ENCODE data around the gene LPCAT1. TPM values are rescaled to one million over a fixed set of nuclear protein-coding genes. Genes with fewer than 3 reads are reported as not detected.
A peak's percentile ranks its signal among the peaks of the same experiment; 100 is the strongest.

The LPCAT1 gene
- total RNA-seq, 1 donor from 2014 or later, result 37.9 TPM

DNA sequence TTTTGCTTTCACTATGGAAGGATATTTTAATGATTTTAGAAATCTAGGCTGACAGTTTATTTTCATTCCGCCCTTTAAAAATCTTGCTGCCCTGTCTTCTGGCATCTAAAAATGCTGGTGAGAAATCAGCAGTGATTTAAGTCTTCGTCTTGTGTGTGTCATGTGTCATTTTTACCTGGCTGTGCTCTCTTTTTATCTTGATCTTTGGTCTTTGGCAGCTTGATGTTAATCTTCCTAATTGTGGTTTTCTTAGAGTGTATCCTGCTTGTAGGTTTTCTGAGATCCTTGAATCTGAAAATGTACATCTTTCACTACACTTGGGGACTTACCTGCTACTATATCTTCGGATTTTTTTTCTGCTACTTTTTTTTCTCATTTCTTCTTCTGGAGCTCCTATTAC, 11.9 kb upstream of the LPCAT1 start:
- TF ChIP-seq, protein P1, sequence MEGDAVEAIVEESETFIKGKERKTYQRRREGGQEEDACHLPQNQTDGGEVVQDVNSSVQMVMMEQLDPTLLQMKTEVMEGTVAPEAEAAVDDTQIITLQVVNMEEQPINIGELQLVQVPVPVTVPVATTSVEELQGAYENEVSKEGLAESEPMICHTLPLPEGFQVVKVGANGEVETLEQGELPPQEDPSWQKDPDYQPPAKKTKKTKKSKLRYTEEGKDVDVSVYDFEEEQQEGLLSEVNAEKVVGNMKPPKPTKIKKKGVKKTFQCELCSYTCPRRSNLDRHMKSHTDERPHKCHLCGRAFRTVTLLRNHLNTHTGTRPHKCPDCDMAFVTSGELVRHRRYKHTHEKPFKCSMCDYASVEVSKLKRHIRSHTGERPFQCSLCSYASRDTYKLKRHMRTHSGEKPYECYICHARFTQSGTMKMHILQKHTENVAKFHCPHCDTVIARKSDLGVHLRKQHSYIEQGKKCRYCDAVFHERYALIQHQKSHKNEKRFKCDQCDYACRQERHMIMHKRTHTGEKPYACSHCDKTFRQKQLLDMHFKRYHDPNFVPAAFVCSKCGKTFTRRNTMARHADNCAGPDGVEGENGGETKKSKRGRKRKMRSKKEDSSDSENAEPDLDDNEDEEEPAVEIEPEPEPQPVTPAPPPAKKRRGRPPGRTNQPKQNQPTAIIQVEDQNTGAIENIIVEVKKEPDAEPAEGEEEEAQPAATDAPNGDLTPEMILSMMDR (IDR thresholded peaks at IDR 0.05), result no peak
- Mint-ChIP-seq H3K36me3 (ENCODE audit: unreplicated experiment) (peaks cover 3% of the 10 kb centered on the region), H3K4me1 (ENCODE audit: unreplicated experiment) (peaks cover 15% of the 10 kb centered on the region), H3K9me3 (ENCODE audit: unreplicated experiment) (no peaks in the 10 kb centered on the region), H3K27ac (ENCODE audit: unreplicated experiment) (no peak overlapping the region), H3K4me3 (ENCODE audit: unreplicated experiment) (no peak overlapping the region), H3K27me3 (ENCODE audit: unreplicated experiment) (peaks cover 61% of the 10 kb centered on the region)
- DNase-seq (ENCODE audit: extremely low spot score, unreplicated experiment), result no peak

DNA sequence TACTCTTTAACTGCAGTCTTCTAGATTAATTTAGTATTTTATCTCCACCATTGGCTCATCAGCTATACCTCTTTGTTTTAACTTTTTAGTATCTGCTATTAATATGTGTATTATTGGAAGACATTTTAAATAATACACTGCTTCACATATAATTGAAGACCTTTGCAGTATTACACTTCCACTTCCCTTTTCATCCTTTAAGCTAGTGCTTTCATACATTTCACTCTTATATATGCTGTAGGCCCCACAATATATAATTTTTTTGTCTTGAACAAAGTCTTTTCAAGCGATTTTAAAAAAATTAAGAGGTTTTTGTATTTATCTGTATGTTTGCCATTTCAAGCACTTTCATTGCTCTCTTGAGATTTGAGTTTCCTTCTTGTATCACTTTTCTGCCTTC, 8.6 kb upstream of the LPCAT1 start:
- Mint-ChIP-seq H3K27ac (ENCODE audit: unreplicated experiment) (no peak overlapping the region), H3K9me3 (ENCODE audit: unreplicated experiment) (no peaks in the 10 kb centered on the region), H3K27me3 (ENCODE audit: unreplicated experiment) (peaks cover 85% of the 10 kb centered on the region), H3K4me3 (ENCODE audit: unreplicated experiment) (no peak overlapping the region), H3K4me1 (ENCODE audit: unreplicated experiment) (peaks cover 15% of the 10 kb centered on the region), H3K36me3 (ENCODE audit: unreplicated experiment) (peaks cover 3% of the 10 kb centered on the region)
- TF ChIP-seq, protein P1 (IDR thresholded peaks at IDR 0.05), result no peak
- DNase-seq (ENCODE audit: extremely low spot score, unreplicated experiment), result no peak

DNA sequence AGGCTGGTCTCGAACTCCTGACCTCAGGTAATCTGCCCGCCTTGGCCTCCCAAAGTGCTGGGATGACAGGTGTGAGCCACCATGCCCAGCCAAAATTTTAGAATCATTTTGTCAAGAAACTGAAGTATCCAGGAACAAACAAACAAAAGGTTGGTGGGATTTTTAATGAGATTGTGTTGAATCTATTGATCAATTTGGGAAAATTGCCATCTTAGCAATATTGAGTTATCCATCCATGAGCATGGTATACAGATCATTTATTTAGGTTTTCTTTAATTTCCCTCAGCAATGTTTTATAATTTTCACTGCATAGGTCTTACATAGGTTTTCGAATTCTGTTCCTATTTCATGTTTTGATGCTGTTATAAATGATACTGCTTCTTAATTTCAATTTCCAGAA, 5.7 kb upstream of the LPCAT1 start:
- Mint-ChIP-seq H3K4me1 (ENCODE audit: unreplicated experiment) (no peaks in the 10 kb centered on the region), H3K36me3 (ENCODE audit: unreplicated experiment) (no peaks in the 10 kb centered on the region), H3K4me3 (ENCODE audit: unreplicated experiment) (no peak overlapping the region), H3K27ac (ENCODE audit: unreplicated experiment) (no peak overlapping the region), H3K9me3 (ENCODE audit: unreplicated experiment) (no peaks in the 10 kb centered on the region), H3K27me3 (ENCODE audit: unreplicated experiment) (peaks cover 67% of the 10 kb centered on the region)
- TF ChIP-seq, protein P1 (IDR thresholded peaks at IDR 0.05), result no peak
- DNase-seq (ENCODE audit: extremely low spot score, unreplicated experiment), result peak; percentile 34

- peaks cover 55% of the 10 kb centered on the region for H3K27me3 Mint-ChIP-seq (ENCODE audit: unreplicated experiment)
- H3K27ac Mint-ChIP-seq (ENCODE audit: unreplicated experiment), result no peak overlapping the region
- H3K4me3 Mint-ChIP-seq (ENCODE audit: unreplicated experiment), result no peak overlapping the region
- DNase-seq (ENCODE audit: extremely low spot score, unreplicated experiment), result peak; percentile 54
- no peaks in the 10 kb centered on the region for H3K9me3 Mint-ChIP-seq (ENCODE audit: unreplicated experiment)
- H3K36me3 Mint-ChIP-seq (ENCODE audit: unreplicated experiment), result no peaks in the 10 kb centered on the region
- peaks cover 2% of the 10 kb centered on the region for H3K4me1 Mint-ChIP-seq (ENCODE audit: unreplicated experiment)
- TF ChIP-seq, protein P1 (IDR thresholded peaks at IDR 0.05), result no peak
Observed at GRCh38 chr5:1527533-1528205, 3.9 kb upstream of the LPCAT1 start.

GRCh38 chr5:1526681-1527131, 2.9 kb upstream of the LPCAT1 start:
- Mint-ChIP-seq H3K36me3 (ENCODE audit: unreplicated experiment) (no peaks in the 10 kb centered on the region), H3K27ac (ENCODE audit: unreplicated experiment) (no peak overlapping the region), H3K27me3 (ENCODE audit: unreplicated experiment) (peaks cover 45% of the 10 kb centered on the region)

More at GRCh38 chr5:1526681-1527131, 2.9 kb upstream of the LPCAT1 start:
- Mint-ChIP-seq H3K9me3 (ENCODE audit: unreplicated experiment) (no peaks in the 10 kb centered on the region), H3K4me1 (ENCODE audit: unreplicated experiment) (peaks cover 12% of the 10 kb centered on the region), H3K4me3 (ENCODE audit: unreplicated experiment) (no peak overlapping the region)
- DNase-seq (ENCODE audit: extremely low spot score, unreplicated experiment), result peak; percentile 81
- TF ChIP-seq, protein P1 (IDR thresholded peaks at IDR 0.05), result no peak
